HCT116 (cell line): Measurements from ENCODE around the gene IL21. TPM values are rescaled to one million over a fixed set of nuclear protein-coding genes. Genes with fewer than 3 reads are reported as not detected.

Experiments used
- ATAC-seq: fragments of 200-7000 bp; cut with Tn5 transposase; 2 replicates; pipeline ENCODE4 v1.9.1; 2020; ENCODE audit warnings: mild to moderate bottlenecking, moderate library complexity
- BruUV-seq: library from RNA; stranded (reverse); fragments of 400-500 nt; replicated peaks from 2 replicates; lab custom pipeline; 2021; lab: Mats Ljungman, UMichigan
- CTCF ChIA-PET: fragments of 300-600 bp; sonication (Branson Sonifier 250); formaldehyde crosslinking; loops from one replicate; lab custom pipeline; 2021; ENCODE audit warnings: antibody characterized with exemption; lab: Charles Lee
- POLR2A ChIA-PET: fragments of 300-600, 350-600 bp; sonication (Branson Sonifier 250); formaldehyde crosslinking; loops from one replicate; lab custom pipeline; 2021; ENCODE audit warnings: antibody characterized with exemption; lab: Charles Lee
- RAD21 ChIA-PET, 2 experiments: fragments of 300-600 bp; sonication (Branson Sonifier 250); formaldehyde crosslinking; loops; one replicate each; lab custom pipeline; 2023; ENCODE audit warnings: low total read pairs in 2 of 2; ENCODE audit not compliant: uncharacterized antibody in 2 of 2, unreplicated experiment in 2 of 2, low non-redundant PET in 1 of 2; lab: Charles Lee
- DNase-seq: peaks from one replicate; pipeline ENCODE4 v3.0.0-alpha.2; 2010; ENCODE audit warnings: low read depth, low spot score
- H2AFZ ChIP-seq: fragments of 200-600 bp; shearing (Covaris generic), sonication (generic); 2 replicates; pipeline ENCODE4 v1.6.1; 2017; ENCODE audit warnings: low read depth, mixed run types, mixed read lengths, antibody characterized with exemption, low read length; ENCODE audit not compliant: poor library complexity, severe bottlenecking
- H3K27ac ChIP-seq: 2 replicates; pipeline ENCODE4 v1.5.1; 2012; ENCODE audit warnings: low read depth, low read length
- H3K27me3 ChIP-seq: fragments of 200-600 bp; sonication (generic); 2 replicates; pipeline ENCODE4 v1.6.1; 2016; ENCODE audit warnings: mixed run types, low read length, mixed read lengths; ENCODE audit not compliant: insufficient read depth
- H3K36me3 ChIP-seq, 2 experiments: fragments of 200-500 bp in 1 of 2; fragments of 200-600 bp in 1 of 2; sonication (Bioruptor generic) in 1 of 2; sonication (generic) in 1 of 2; 2 replicates each; pipeline versions ENCODE4 v1.5.1 to v1.6.1; 2014 to 2016; ENCODE audit warnings: low read length in 2 of 2, inconsistent platforms in 1 of 2, mixed read lengths in 1 of 2, mixed run types in 1 of 2; ENCODE audit not compliant: insufficient read depth in 2 of 2, control insufficient read depth in 1 of 2
- H3K4me1 ChIP-seq, 2 experiments: fragments of 200-600 bp in 1 of 2; sonication (generic) in 1 of 2; 2 replicates each; pipeline versions ENCODE4 v1.5.1 to v1.6.1; 2012 to 2017; ENCODE audit warnings: low read length in 2 of 2, inconsistent platforms in 1 of 2, mild to moderate bottlenecking in 1 of 2, mixed read lengths in 1 of 2, mixed run types in 1 of 2, moderate library complexity in 1 of 2; ENCODE audit not compliant: insufficient read depth in 2 of 2, control insufficient read depth in 1 of 2
- H3K4me2 ChIP-seq: fragments of 200-600 bp; sonication (generic); 2 replicates; pipeline ENCODE4 v1.6.1; 2017; ENCODE audit warnings: mixed run types, low read length, mixed read lengths
- H3K4me3 ChIP-seq, 2 experiments: fragments of 200-600 bp in 1 of 2; sonication (generic) in 1 of 2; replicated peaks in 1 of 2; 2 replicates each; pipeline ENCODE4 v1.5.1; 2011 to 2016; ENCODE audit warnings: low read length in 2 of 2, control low read depth in 1 of 2, low read depth in 1 of 2, mild to moderate bottlenecking in 1 of 2, mixed read lengths in 1 of 2, mixed run types in 1 of 2
- H3K79me2 ChIP-seq: fragments of 200-600 bp; sonication (generic); 2 replicates; pipeline ENCODE4 v1.6.1; 2017; ENCODE audit warnings: mild to moderate bottlenecking, mixed run types, low read length, moderate library complexity, mixed read lengths; ENCODE audit not compliant: insufficient read depth
- H3K9ac ChIP-seq: fragments of 200-600 bp; sonication (generic); 2 replicates; pipeline ENCODE4 v1.6.1; 2016; ENCODE audit warnings: low read length, mixed read lengths
- H3K9me2 ChIP-seq: fragments of 200-600 bp; sonication (generic), shearing (Covaris generic); 2 replicates; pipeline ENCODE4 v1.6.1; 2017; ENCODE audit warnings: mixed run types, mild to moderate bottlenecking, moderate library complexity; ENCODE audit not compliant: insufficient read depth
- H3K9me3 ChIP-seq, 2 experiments: fragments of 200-500 bp in 1 of 2; fragments of 200-600 bp in 1 of 2; sonication (Bioruptor generic) in 1 of 2; sonication (generic) in 1 of 2; 2 replicates each; pipeline ENCODE4 v1.6.1; 2014 to 2017; ENCODE audit warnings: low read length in 2 of 2, mixed read lengths in 2 of 2, inconsistent platforms in 1 of 2, low read depth in 1 of 2, mild to moderate bottlenecking in 1 of 2, mixed run types in 1 of 2, moderate library complexity in 1 of 2; ENCODE audit not compliant: control insufficient read depth in 1 of 2, insufficient read depth in 1 of 2
- H4K20me1 ChIP-seq: fragments of 200-600 bp; sonication (generic), shearing (Covaris generic); 2 replicates; pipeline ENCODE4 v1.6.1; 2017; ENCODE audit warnings: mixed run types, mild to moderate bottlenecking, moderate library complexity; ENCODE audit not compliant: insufficient read depth
- CBX3 ChIP-seq: IDR thresholded peaks from 2 replicates; pipeline ENCODE4 v1.6.1; 2012; ENCODE audit warnings: low read depth
- TCF7L2 ChIP-seq: IDR thresholded peaks from 2 replicates; pipeline ENCODE4 v1.7.0; 2011; ENCODE audit warnings: borderline replicate concordance, inconsistent platforms; ENCODE audit not compliant: insufficient read depth, insufficient read length; ENCODE audit errors: extremely low read depth
- YY1 ChIP-seq: IDR thresholded peaks from 2 replicates; pipeline ENCODE4 v1.6.1; 2011; ENCODE audit warnings: low read length, low read depth, moderate library complexity, mild to moderate bottlenecking; ENCODE audit not compliant: insufficient replicate concordance; ENCODE audit errors: extremely low read depth
- intact Hi-C: fragments of 100-400 bp; cut with micrococcal nuclease; formaldehyde crosslinking; loops from 2 replicates; pipeline ENCODE4 v1.10.0; 2022
- total RNA-seq: library from RNA; stranded (reverse); gene quantifications from one replicate; pipeline ENCODE4 v1.2.1, GENCODE V29; 2021; ENCODE audit not compliant: unreplicated experiment
- TF ChIP-seq, protein P1 (sequence below): IDR thresholded peaks from 2 replicates; pipeline ENCODE4 v1.6.1; 2012; ENCODE audit warnings: low read depth

Gene IL21
- total RNA-seq, 1 experiment from 2014 or later = 0.12 TPM

DNA sequence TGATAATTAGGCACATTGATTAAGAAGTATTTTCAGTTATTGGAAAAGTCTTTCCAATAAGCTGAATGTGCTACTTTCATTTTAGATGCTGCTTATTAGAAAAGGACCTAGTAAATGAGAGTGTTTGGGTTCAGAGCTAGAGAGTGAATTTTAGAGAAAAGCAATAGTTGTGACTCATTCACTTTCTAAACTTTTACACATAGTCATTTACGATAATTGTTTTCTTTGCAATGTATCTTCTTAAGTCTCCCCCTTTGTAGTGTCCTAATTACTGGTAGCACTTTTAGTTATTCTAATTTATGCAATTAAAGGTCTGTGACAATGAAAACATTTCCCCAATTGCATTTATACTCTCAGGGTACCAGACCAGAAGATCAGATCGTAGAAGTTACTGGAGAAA is 1.3 kb downstream of the IL21 start (continued):
- TF ChIP-seq, protein P1, sequence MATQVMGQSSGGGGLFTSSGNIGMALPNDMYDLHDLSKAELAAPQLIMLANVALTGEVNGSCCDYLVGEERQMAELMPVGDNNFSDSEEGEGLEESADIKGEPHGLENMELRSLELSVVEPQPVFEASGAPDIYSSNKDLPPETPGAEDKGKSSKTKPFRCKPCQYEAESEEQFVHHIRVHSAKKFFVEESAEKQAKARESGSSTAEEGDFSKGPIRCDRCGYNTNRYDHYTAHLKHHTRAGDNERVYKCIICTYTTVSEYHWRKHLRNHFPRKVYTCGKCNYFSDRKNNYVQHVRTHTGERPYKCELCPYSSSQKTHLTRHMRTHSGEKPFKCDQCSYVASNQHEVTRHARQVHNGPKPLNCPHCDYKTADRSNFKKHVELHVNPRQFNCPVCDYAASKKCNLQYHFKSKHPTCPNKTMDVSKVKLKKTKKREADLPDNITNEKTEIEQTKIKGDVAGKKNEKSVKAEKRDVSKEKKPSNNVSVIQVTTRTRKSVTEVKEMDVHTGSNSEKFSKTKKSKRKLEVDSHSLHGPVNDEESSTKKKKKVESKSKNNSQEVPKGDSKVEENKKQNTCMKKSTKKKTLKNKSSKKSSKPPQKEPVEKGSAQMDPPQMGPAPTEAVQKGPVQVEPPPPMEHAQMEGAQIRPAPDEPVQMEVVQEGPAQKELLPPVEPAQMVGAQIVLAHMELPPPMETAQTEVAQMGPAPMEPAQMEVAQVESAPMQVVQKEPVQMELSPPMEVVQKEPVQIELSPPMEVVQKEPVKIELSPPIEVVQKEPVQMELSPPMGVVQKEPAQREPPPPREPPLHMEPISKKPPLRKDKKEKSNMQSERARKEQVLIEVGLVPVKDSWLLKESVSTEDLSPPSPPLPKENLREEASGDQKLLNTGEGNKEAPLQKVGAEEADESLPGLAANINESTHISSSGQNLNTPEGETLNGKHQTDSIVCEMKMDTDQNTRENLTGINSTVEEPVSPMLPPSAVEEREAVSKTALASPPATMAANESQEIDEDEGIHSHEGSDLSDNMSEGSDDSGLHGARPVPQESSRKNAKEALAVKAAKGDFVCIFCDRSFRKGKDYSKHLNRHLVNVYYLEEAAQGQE = no peak
- no peak for TF ChIP-seq CBX3

- no peaks in the 10 kb centered on the region for H3K79me2 ChIP-seq
- ATAC-seq (no peak), DNase-seq (no peak)
- H4K20me1 ChIP-seq = no peaks in the 10 kb centered on the region
- H3K27ac ChIP-seq = no peak overlapping the region
- CTCF ChIA-PET = no interaction called here
- no peaks in the 10 kb centered on the region for H3K27me3 ChIP-seq
- no peaks in the 10 kb centered on the region for H3K36me3 ChIP-seq
- no TSS peak for BruUV-seq
- H3K4me1 ChIP-seq = no peaks in the 10 kb centered on the region
- TF ChIP-seq YY1 = no peak
- no peak for TF ChIP-seq TCF7L2
- RAD21 ChIA-PET = no interaction called here
- intact Hi-C loops = no loop called here
- H2AFZ ChIP-seq = no peak overlapping the region
- POLR2A ChIA-PET = no interaction called here
- no peak overlapping the region for H3K9ac ChIP-seq
- no peak overlapping the region for H3K4me3 ChIP-seq
- no peak overlapping the region for H3K4me2 ChIP-seq
- no peaks in the 10 kb centered on the region for H3K9me3 ChIP-seq
- H3K9me2 ChIP-seq = no peaks in the 10 kb centered on the region
These were observed 3.0 kb downstream of the IL21 start for GRCh38 chr4:122617597-122618593.
